ENCODE data around the gene TRIM9.

TRIM9 gene

GRCh38 chr14:50935126-50936015 is 159.5 kb downstream of the TRIM9 start:
- DNase-seq (ENCODE audit: low read depth) = no peak

DNA sequence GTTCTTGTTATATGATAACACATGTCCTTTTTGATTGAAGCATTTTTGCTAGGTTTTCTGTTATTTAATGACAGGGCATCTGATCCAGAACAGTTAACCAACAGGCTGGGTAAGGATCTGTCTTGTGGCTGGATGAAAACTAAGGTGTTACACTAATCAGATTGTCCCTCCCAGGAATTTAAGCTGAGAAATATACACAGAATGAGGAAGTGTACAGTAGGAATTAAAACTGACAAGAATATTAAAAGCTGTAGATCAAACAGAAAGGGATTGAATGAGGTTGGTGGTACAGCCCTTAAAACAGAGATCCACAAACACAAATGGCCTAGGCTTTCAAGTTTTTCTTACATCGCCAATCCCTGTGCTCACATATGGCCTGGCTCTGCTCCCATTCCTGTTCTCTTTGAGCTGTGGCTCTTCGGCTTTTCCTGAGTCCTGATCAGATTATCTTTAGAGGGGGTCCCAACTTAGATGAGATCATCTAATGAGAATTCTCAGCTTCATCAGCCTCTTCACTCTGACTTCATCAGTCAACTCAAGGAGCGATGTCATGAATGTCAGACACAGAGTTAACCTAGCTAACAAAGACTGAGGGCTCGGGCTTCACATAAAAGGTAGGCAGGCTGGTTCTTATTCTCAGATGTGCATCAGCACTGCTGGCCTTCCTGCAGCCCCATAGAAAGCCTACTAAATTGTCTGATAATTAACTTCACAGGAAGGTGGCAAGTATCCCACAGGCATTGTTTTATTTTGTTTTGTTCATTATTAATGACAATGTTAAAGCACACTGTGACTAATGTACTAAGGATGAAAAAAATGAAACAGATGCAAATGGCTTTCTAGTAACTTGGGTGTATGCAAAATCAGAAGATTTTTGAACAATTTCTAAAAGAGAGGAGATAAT is 162.1 kb downstream of the TRIM9 start:
- no peak for DNase-seq (ENCODE audit: low read depth)

GRCh38 chr14:50932156-50932555 is 162.7 kb downstream of the TRIM9 start:
- no peak for DNase-seq (ENCODE audit: low read depth)

GRCh38 chr14:50931559-50931958 is 163.3 kb downstream of the TRIM9 start:
- DNase-seq (ENCODE audit: low read depth) = no peak

GRCh38 chr14:50929506-50929905 is 165.4 kb downstream of the TRIM9 start:
- DNase-seq (ENCODE audit: low read depth) = no peak

- DNase-seq (ENCODE audit: low read depth) = no peak
These were observed 166.8 kb downstream of the TRIM9 start for GRCh38 chr14:50928002-50928635.

DNA sequence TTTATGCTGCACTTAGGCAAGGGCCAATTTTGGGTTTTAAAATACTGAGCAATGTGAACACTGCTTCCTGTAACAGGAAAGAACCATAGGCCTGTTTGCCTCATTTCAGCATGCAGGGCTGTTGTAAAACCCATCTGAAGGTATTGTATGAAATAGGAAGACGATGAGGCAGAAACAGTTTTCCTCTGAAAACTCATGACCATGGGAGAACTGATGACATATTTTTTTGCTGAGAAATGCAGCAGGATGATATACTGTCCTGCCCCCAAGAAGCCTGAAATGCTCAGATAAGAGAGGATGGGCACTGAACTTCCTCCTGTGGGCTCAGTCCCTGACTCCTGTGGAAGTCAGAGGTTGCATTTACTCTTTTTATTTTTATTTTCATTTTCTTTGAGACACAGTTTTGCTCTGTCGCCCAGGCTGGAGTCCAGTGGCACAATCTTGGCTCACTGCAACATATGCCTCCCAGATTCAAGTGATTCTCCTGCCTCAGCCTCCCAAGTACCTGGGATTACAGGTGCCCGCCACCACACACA is 168.0 kb downstream of the TRIM9 start:
- no peak for DNase-seq (ENCODE audit: low read depth)
